HCT116 (cell line): ENCODE results near the gene TIAM2. TPM values are rescaled to one million over a fixed set of nuclear protein-coding genes. Genes with fewer than 3 reads are reported as not detected.

Experiments
- ATAC-seq: fragments of 200-7000 bp; cut with Tn5 transposase; 2 replicates; pipeline ENCODE4 v1.9.1; 2020; ENCODE audit warnings: mild to moderate bottlenecking, moderate library complexity
- BruUV-seq: library from RNA; stranded (reverse); fragments of 400-500 nt; replicated peaks from 2 replicates; lab custom pipeline; 2021; lab: Mats Ljungman, UMichigan
- CTCF ChIA-PET: fragments of 300-600 bp; sonication (Branson Sonifier 250); formaldehyde crosslinking; loops from one replicate; lab custom pipeline; 2021; ENCODE audit warnings: antibody characterized with exemption; lab: Charles Lee
- POLR2A ChIA-PET: fragments of 300-600, 350-600 bp; sonication (Branson Sonifier 250); formaldehyde crosslinking; loops from one replicate; lab custom pipeline; 2021; ENCODE audit warnings: antibody characterized with exemption; lab: Charles Lee
- RAD21 ChIA-PET, 2 experiments: fragments of 300-600 bp; sonication (Branson Sonifier 250); formaldehyde crosslinking; loops; one replicate each; lab custom pipeline; 2023; ENCODE audit warnings: low total read pairs in 2 of 2; ENCODE audit not compliant: uncharacterized antibody in 2 of 2, unreplicated experiment in 2 of 2, low non-redundant PET in 1 of 2; lab: Charles Lee
- DNase-seq: peaks from one replicate; pipeline ENCODE4 v3.0.0-alpha.2; 2010; ENCODE audit warnings: low read depth, low spot score
- H2AFZ ChIP-seq: fragments of 200-600 bp; shearing (Covaris generic), sonication (generic); 2 replicates; pipeline ENCODE4 v1.6.1; 2017; ENCODE audit warnings: low read depth, mixed run types, mixed read lengths, antibody characterized with exemption, low read length; ENCODE audit not compliant: poor library complexity, severe bottlenecking
- H3K27ac ChIP-seq: 2 replicates; pipeline ENCODE4 v1.5.1; 2012; ENCODE audit warnings: low read depth, low read length
- H3K27me3 ChIP-seq: fragments of 200-600 bp; sonication (generic); 2 replicates; pipeline ENCODE4 v1.6.1; 2016; ENCODE audit warnings: mixed run types, low read length, mixed read lengths; ENCODE audit not compliant: insufficient read depth
- H3K36me3 ChIP-seq, 2 experiments: fragments of 200-500 bp in 1 of 2; fragments of 200-600 bp in 1 of 2; sonication (Bioruptor generic) in 1 of 2; sonication (generic) in 1 of 2; 2 replicates each; pipeline versions ENCODE4 v1.5.1 to v1.6.1; 2014 to 2016; ENCODE audit warnings: low read length in 2 of 2, inconsistent platforms in 1 of 2, mixed read lengths in 1 of 2, mixed run types in 1 of 2; ENCODE audit not compliant: insufficient read depth in 2 of 2, control insufficient read depth in 1 of 2
- H3K4me1 ChIP-seq, 2 experiments: fragments of 200-600 bp in 1 of 2; sonication (generic) in 1 of 2; 2 replicates each; pipeline versions ENCODE4 v1.5.1 to v1.6.1; 2012 to 2017; ENCODE audit warnings: low read length in 2 of 2, inconsistent platforms in 1 of 2, mild to moderate bottlenecking in 1 of 2, mixed read lengths in 1 of 2, mixed run types in 1 of 2, moderate library complexity in 1 of 2; ENCODE audit not compliant: insufficient read depth in 2 of 2, control insufficient read depth in 1 of 2
- H3K4me2 ChIP-seq: fragments of 200-600 bp; sonication (generic); 2 replicates; pipeline ENCODE4 v1.6.1; 2017; ENCODE audit warnings: mixed run types, low read length, mixed read lengths
- H3K4me3 ChIP-seq, 2 experiments: fragments of 200-600 bp in 1 of 2; sonication (generic) in 1 of 2; replicated peaks in 1 of 2; 2 replicates each; pipeline ENCODE4 v1.5.1; 2011 to 2016; ENCODE audit warnings: low read length in 2 of 2, control low read depth in 1 of 2, low read depth in 1 of 2, mild to moderate bottlenecking in 1 of 2, mixed read lengths in 1 of 2, mixed run types in 1 of 2
- H3K79me2 ChIP-seq: fragments of 200-600 bp; sonication (generic); 2 replicates; pipeline ENCODE4 v1.6.1; 2017; ENCODE audit warnings: mild to moderate bottlenecking, mixed run types, low read length, moderate library complexity, mixed read lengths; ENCODE audit not compliant: insufficient read depth
- H3K9ac ChIP-seq: fragments of 200-600 bp; sonication (generic); 2 replicates; pipeline ENCODE4 v1.6.1; 2016; ENCODE audit warnings: low read length, mixed read lengths
- H3K9me2 ChIP-seq: fragments of 200-600 bp; sonication (generic), shearing (Covaris generic); 2 replicates; pipeline ENCODE4 v1.6.1; 2017; ENCODE audit warnings: mixed run types, mild to moderate bottlenecking, moderate library complexity; ENCODE audit not compliant: insufficient read depth
- H3K9me3 ChIP-seq, 2 experiments: fragments of 200-500 bp in 1 of 2; fragments of 200-600 bp in 1 of 2; sonication (Bioruptor generic) in 1 of 2; sonication (generic) in 1 of 2; 2 replicates each; pipeline ENCODE4 v1.6.1; 2014 to 2017; ENCODE audit warnings: low read length in 2 of 2, mixed read lengths in 2 of 2, inconsistent platforms in 1 of 2, low read depth in 1 of 2, mild to moderate bottlenecking in 1 of 2, mixed run types in 1 of 2, moderate library complexity in 1 of 2; ENCODE audit not compliant: control insufficient read depth in 1 of 2, insufficient read depth in 1 of 2
- H4K20me1 ChIP-seq: fragments of 200-600 bp; sonication (generic), shearing (Covaris generic); 2 replicates; pipeline ENCODE4 v1.6.1; 2017; ENCODE audit warnings: mixed run types, mild to moderate bottlenecking, moderate library complexity; ENCODE audit not compliant: insufficient read depth
- CBX3 ChIP-seq: IDR thresholded peaks from 2 replicates; pipeline ENCODE4 v1.6.1; 2012; ENCODE audit warnings: low read depth
- CTCF ChIP-seq, 3 experiments: fragments of 200-600 bp in 1 of 3; sonication (generic) in 1 of 3; IDR thresholded peaks in 2 of 3; conservative IDR thresholded peaks in 1 of 3; 2 replicates each; pipeline ENCODE4 v1.5.1; 2012 to 2017; ENCODE audit warnings: low read depth in 2 of 3, low read length in 2 of 3, antibody characterized with exemption in 1 of 3, borderline replicate concordance in 1 of 3, control low read depth in 1 of 3, mild to moderate bottlenecking in 1 of 3, mixed read lengths in 1 of 3, mixed run types in 1 of 3, moderate library complexity in 1 of 3; ENCODE audit not compliant: insufficient read depth in 1 of 3
- EGR1 ChIP-seq: IDR thresholded peaks from 2 replicates; pipeline ENCODE4 v1.6.1; 2012; ENCODE audit warnings: low read depth
- ELF1 ChIP-seq: IDR thresholded peaks from 2 replicates; pipeline ENCODE4 v1.6.1; 2012; ENCODE audit warnings: low read depth, borderline replicate concordance
- EZH2phosphoT487 ChIP-seq: fragments of 200-600 bp; IDR thresholded peaks from 2 replicates; pipeline ENCODE4 v1.6.1; 2018; ENCODE audit warnings: antibody characterized with exemption, borderline replicate concordance
- FOSL1 ChIP-seq: IDR thresholded peaks from 2 replicates; pipeline ENCODE4 v1.6.1; 2012; ENCODE audit warnings: low read depth
- JUND ChIP-seq: IDR thresholded peaks from 2 replicates; pipeline ENCODE4 v1.6.1; 2012
- MAX ChIP-seq: IDR thresholded peaks from 2 replicates; pipeline ENCODE4 v1.6.1; 2012
- POLR2A ChIP-seq: IDR thresholded peaks from 2 replicates; pipeline ENCODE4 v1.7.0; 2011; ENCODE audit warnings: borderline replicate concordance; ENCODE audit not compliant: insufficient read depth, insufficient read length; ENCODE audit errors: extremely low read depth
- POLR2AphosphoS5 ChIP-seq: IDR thresholded peaks from 2 replicates; pipeline ENCODE4 v1.6.1; 2011; ENCODE audit warnings: mild to moderate bottlenecking, low read depth, low read length, moderate library complexity
- RAD21 ChIP-seq: IDR thresholded peaks from 2 replicates; pipeline ENCODE4 v1.6.1; 2012; ENCODE audit warnings: low read depth, mild to moderate bottlenecking
- SIN3A ChIP-seq: IDR thresholded peaks from 2 replicates; pipeline ENCODE4 v1.6.1; 2012; ENCODE audit warnings: low read depth
- SP1 ChIP-seq: IDR thresholded peaks from 2 replicates; pipeline ENCODE4 v1.6.1; 2012; ENCODE audit warnings: low read depth
- SRF ChIP-seq: IDR thresholded peaks from 2 replicates; pipeline ENCODE4 v1.6.1; 2012; ENCODE audit warnings: low read depth
- TCF7L2 ChIP-seq: IDR thresholded peaks from 2 replicates; pipeline ENCODE4 v1.7.0; 2011; ENCODE audit warnings: borderline replicate concordance, inconsistent platforms; ENCODE audit not compliant: insufficient read depth, insufficient read length; ENCODE audit errors: extremely low read depth
- YY1 ChIP-seq: IDR thresholded peaks from 2 replicates; pipeline ENCODE4 v1.6.1; 2011; ENCODE audit warnings: low read length, low read depth, moderate library complexity, mild to moderate bottlenecking; ENCODE audit not compliant: insufficient replicate concordance; ENCODE audit errors: extremely low read depth
- ZBTB33 ChIP-seq: IDR thresholded peaks from 2 replicates; pipeline ENCODE4 v1.6.1; 2011; ENCODE audit warnings: mild to moderate bottlenecking, low read length, moderate library complexity; ENCODE audit not compliant: insufficient replicate concordance; ENCODE audit errors: extremely low read depth
- ZFX ChIP-seq: fragments of 450-650 bp; IDR thresholded peaks from 2 replicates; pipeline ENCODE4 v1.6.1; 2017
- ZNF274 ChIP-seq: fragments of 200-500 bp; sonication (Bioruptor generic); IDR thresholded peaks from 2 replicates; pipeline ENCODE4 v1.6.1; 2014; ENCODE audit warnings: mild to moderate bottlenecking, low read depth, low read length, inconsistent platforms
- intact Hi-C: fragments of 100-400 bp; cut with micrococcal nuclease; formaldehyde crosslinking; loops from 2 replicates; pipeline ENCODE4 v1.10.0; 2022
- total RNA-seq: library from RNA; stranded (reverse); gene quantifications from one replicate; pipeline ENCODE4 v1.2.1, GENCODE V29; 2021; ENCODE audit not compliant: unreplicated experiment

Gene TIAM2
- total RNA-seq, 1 experiment from 2014 or later: 9.4 TPM

DNA sequence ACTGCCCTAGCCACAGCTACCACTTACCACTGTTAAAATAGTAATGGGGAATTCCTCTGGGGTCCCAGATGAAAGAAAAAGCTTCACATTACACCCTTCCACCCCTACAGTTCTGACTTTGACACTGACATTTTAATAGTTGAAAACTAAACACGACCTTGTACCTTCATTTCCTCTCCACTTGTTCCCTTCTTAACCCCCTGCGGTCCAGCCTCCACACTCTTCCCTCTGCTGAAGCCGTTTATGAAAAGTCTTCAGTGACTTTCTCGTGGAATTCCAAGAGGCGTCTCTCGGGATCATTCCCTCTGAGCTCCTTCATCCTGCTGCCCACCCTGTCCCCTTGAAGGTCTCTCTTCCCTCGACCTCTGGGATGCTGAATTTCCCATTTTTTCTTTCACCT, 36.6 kb upstream of the TIAM2 start:
- no peak overlapping the region for H3K4me3 ChIP-seq
- H3K27ac ChIP-seq: no peak overlapping the region
- no peak overlapping the region for H2AFZ ChIP-seq
- intact Hi-C loops: no loop called here
- H3K79me2 ChIP-seq: no peaks in the 10 kb centered on the region
- no peak for DNase-seq
- H4K20me1 ChIP-seq: no peaks in the 10 kb centered on the region
- peaks cover 6 to 12% of the 10 kb centered on the region in 2 experiments; a peak in 2 of 4 replicates for H3K4me1 ChIP-seq
- no peak for TF ChIP-seq ZBTB33
- TF ChIP-seq FOSL1: no peak
- TF ChIP-seq EGR1: no peak
- no peak for TF ChIP-seq RAD21
- TF ChIP-seq ZFX: no peak
- no peak for TF ChIP-seq CTCF (IDR thresholded peaks at IDR 0.05 in 2 of 3, conservative IDR thresholded peaks at IDR 0.05 in 1 of 3; ENCODE audit: borderline replicate concordance in 1 of 3, insufficient read depth in 1 of 3, low read depth in 2 of 3, low read length in 2 of 3)
- no peak for TF ChIP-seq ELF1
- TF ChIP-seq POLR2A: no peak
- no peak for TF ChIP-seq ZNF274
- TF ChIP-seq SP1: no peak
- no peak for TF ChIP-seq CBX3
- TF ChIP-seq YY1: no peak
- TF ChIP-seq EZH2phosphoT487: no peak
- TF ChIP-seq TCF7L2: no peak
- TF ChIP-seq JUND: no peak
- no peak for TF ChIP-seq SIN3A
- no peak for TF ChIP-seq MAX
- no peak for TF ChIP-seq POLR2AphosphoS5
- no peak for TF ChIP-seq SRF
- TF ChIP-seq, all 23 proteins: peak for 0
- Histone ChIP-seq H3K27me3 (no peaks in the 10 kb centered on the region), H3K9me2 (no peaks in the 10 kb centered on the region), H3K9me3 (no peaks in the 10 kb centered on the region), H3K36me3 (no peaks in the 10 kb centered on the region), H3K4me2 (no peak overlapping the region), H3K9ac (no peak overlapping the region)
- ChIA-PET RAD21 (no interaction called here), POLR2A (no interaction called here), CTCF (no interaction called here)
- no TSS peak for BruUV-seq
- no peak for ATAC-seq
